RCC 7860 (cell line): ENCODE measurements around the gene KIF21A.
"Not testable (repeated sequence)": the region's sequence is repeated elsewhere in the genome, so short reads cannot be mapped to it uniquely, and the experiment has no call there.

Experiments
- DNase-seq: peaks from one replicate; pipeline ENCODE4 v3.0.0-alpha.2; 2015; ENCODE audit warnings: low spot score
- FAIRE-seq: peaks from 2 replicates; lab custom pipeline; 2012; peaks lifted over from hg19 to GRCh38; lab: Jason Lieb, UNC

The KIF21A gene

DNA sequence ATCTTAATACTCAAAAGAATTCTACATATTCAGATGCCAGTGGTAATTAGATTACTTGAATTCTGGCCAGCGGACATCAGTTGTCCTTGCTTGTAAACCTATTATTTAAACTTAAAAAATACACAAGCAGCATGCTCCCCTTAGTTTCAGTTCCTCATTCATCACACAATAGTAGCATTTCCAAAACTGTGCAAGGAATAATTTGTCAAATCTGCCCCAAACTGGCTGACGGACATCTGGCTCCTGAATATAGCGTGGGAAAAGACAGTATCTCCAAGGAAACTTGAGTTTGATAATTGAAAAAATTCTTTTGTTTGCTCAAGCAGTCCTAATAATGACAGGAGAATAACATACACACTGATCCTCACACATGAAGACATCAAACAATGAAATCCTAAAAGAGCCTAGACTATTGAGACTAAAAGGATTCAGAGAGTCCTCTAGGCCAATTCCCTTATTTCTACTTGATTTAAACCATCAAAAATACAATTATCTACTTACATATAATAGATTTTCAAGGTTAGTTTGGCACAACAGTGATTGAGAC, 90.4 kb downstream of the KIF21A start:
- FAIRE-seq, result no peak
- DNase-seq, result no peak

DNA sequence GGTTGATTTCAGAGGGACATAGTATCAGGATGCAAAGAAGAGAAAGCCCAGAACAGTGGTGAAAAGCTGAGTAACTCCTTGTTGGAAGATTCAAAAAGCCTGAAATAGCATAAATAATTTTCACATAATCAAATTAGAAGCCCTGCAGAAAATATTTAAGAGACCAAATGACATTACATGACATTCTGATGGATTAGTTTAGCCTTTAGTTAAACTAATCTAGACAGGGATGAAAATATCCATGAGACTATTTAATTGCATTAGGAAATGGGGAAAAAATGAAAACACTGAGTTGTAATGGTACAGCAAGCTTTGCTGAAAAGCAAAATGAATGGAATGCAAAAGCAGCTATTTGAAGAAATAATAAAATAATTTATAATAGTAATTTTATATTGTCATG, 91.8 kb downstream of the KIF21A start:
- DNase-seq (no peak), FAIRE-seq (no peak)

DNA sequence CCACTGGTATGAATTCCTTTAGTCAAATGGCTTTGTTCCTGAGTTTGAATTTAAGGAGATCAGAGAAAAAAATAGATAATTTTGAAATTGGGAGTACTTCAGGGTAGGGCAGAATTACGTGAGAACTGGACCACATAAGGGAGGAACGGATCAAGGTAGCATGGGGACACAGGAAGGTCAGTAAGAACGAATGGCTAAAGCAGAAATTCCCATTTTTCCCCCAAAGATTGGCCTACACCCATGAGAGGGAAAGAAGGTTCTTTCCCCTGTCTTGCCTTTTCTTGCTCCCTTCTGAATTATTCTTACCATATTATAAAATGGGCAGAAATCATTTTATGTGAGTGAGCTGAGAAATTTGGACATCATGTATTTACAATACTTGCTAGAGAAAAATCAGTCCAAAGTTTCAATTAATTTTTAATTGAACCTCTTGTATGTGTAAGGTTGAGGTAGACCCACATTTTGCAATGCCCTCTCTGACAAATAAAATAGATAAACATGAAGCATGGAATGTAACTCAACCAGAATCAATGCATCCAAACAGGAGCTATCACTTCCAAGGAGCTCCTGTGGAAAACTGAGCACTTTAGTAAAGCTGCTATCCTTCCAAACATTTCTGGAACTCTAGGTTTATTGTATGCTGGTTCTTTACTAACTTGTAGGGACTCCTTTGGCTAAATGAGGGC, 93.8 kb downstream of the KIF21A start:
- FAIRE-seq (no peak), DNase-seq (no peak)

DNA sequence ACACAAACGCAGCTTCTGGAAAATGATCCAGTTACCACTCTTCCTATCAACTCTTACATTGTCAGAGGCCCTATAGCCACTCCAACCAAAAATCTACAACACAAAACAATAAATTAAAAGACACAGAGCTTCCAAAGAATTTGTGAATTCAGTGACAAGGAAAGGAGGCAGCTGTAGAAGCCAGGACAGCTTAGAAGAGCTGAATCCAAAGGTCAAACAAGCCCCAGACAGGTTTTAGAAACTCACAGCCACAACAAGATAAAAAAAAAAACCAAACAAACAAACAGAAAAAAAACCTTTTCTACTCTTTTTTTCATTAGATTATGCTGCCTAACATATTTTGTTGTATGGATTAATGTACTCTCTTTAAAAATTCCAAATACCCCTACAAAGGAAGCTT, 94.4 kb downstream of the KIF21A start:
- DNase-seq (no peak), FAIRE-seq (no peak)

DNA sequence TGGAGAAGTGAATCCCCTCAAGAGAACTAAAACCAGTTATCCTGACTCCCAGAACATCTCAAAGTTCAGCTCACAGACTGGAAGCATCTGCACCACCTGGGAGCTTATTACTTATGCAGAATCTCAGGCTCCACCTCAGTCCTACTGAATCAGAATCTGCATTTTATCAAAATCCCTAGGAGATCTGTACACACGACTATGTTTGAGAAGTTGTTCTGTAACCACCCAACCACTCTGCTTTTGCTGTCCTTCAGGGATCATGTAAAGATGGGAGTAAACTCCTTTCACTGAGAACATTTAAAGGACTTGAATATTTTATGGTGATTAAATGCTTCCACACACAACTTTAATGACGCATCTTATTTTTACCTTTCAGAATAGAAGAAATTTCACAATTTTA, 98.0 kb downstream of the KIF21A start:
- FAIRE-seq, result no peak
- DNase-seq, result no peak

DNA sequence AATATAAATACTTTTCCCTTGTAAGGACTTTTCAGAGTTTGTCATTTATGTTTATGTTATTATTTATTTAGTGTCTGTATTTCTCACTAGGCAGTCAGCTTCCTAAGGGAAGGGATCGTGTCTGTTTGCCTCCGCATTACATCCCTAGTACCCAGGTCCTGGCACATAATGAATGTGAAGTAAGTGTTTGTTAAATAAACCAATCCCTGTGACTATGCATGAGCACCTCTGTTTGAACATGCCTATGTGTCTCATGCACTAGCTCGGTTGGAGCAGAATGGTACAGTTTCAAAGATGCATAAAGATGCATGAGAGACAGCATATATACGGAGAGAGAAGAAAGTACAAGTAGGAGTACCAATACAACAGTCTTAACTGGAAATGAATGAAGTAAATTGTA, 99.3 kb downstream of the KIF21A start:
- FAIRE-seq, result no peak
- DNase-seq, result no peak

DNA sequence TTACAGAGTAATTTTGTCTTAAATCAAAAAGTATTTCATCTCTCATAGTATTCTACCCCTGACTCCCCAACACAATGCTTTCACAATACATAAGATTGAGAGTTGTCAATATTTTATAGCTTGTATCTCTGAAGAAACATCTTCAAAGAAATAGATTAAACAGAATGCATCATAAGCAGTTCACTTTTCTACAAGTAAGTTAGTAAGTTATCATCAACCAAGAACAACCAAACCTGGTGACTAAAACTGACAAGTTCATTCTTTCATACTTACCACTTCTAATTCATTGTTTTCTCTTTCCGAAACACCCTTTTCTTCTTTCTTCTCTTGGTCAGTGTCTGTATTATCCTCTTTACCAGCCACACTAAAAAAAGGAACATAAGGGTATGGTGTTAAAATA, 101.2 kb downstream of the KIF21A start:
- DNase-seq, result no peak
- no peak for FAIRE-seq

DNA sequence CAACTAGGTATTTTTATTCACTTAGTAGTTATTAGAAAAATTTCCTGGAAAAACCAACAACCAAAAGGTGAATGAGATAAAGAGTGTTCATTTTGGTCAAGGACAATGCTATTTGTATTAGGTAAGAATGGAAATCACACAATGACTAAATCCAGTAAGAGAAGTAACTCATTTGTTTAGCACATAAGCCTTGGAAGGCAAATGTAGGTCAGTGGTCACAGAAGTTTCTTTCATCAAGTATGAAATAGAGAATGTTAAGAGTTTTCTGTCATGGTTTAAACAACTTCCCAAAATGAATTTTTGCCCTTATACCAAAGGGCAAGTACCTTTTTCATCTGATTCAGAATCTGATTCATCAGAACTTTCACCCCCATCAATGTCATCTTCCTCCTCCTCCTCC, 101.7 kb downstream of the KIF21A start:
- DNase-seq (no peak), FAIRE-seq (no peak)

DNA sequence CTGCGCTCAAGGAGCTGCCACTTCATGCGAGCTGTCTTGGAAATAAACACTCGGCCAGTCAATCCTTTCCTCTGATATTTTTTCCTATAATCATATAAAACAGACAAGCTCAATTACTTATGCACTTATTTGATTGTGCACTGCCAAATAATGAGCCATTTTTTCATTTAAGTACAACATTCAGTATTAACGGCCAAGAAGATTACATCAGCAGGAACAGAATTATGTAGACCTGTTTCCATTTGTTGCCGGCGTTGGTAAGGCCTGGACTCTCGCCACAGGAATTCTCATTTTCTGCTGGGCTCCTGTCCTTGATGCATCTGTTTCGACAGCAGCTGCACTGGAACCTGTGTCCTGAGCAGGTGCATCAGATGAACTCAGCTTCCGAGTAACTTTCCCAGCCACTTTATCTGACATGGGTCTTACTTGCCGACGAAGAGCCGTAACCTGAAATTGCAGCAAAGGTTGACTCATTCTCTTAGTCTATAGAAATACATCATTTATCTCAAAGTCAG, 110.2 kb downstream of the KIF21A start:
- DNase-seq, result no peak
- no peak for FAIRE-seq

DNA sequence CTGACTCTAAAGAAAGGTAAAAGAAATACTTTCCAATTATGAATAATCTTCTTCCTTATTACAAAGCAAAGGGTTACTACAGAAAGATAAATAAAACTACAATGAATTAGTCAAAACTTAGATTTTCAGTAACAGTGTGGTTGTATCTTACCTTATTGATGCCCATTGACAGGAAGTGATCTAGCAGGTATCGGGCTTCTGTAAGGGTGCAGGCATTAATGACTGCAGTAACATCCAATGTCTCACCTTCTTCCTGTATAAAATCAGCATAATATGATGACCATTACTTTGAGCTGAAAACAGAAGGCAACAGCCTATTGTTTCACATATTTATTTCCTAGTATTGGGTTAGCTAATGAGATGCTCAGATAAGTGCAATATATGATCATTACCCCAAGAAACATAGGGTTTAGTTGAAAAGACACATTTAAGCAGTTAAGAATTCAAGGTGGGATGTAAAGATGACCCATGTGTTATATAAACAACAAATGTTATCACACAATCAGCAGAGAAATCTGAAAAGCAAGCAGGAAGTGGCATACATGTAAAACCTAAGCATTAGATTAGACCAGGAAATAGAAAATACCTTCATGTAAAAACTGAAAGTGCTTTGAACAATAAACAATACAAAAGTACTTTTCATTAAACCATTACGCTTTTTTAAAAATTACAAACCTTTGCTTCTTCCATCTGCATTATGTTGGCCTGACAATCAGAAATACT, 111.2 kb downstream of the KIF21A start:
- no peak for FAIRE-seq
- no peak for DNase-seq

DNA sequence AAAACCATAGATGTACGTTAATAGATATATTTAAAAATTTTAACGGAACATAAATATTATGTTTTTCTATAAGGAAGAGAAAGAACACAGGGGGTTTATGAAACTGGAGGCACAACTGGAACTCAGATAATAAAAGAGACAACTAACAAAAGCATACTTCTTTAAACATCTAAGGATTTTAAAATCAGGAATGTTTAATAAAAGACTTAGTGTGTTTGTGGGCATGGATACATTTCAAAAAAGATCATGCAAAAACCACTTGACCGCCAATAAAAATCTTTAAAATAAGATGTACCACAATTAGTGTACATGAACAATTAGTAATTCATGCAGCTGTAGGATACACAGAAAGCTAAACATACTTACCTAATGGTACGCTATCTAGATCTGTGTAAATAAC, 113.0 kb downstream of the KIF21A start:
- no peak for FAIRE-seq
- DNase-seq, result no peak

DNA sequence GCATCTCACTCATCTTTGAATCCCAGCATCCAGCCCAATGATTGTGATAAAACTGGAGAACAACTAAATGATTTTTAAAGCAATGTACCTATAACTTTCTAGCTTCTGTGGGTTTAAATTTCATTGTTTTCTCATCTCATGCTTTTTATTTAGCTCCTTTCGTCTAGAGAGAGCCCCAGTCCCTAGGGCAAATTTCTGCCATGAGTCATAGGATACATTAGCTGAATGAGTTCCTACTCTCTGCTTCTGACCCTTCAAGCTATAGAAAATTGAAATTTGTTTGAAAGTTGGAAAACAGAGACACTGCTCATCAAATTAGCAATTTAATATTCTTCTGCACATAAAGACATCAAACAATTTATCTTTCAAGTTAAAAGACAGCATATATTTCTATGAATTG, 113.9 kb downstream of the KIF21A start:
- DNase-seq (no peak), FAIRE-seq (no peak)

DNA sequence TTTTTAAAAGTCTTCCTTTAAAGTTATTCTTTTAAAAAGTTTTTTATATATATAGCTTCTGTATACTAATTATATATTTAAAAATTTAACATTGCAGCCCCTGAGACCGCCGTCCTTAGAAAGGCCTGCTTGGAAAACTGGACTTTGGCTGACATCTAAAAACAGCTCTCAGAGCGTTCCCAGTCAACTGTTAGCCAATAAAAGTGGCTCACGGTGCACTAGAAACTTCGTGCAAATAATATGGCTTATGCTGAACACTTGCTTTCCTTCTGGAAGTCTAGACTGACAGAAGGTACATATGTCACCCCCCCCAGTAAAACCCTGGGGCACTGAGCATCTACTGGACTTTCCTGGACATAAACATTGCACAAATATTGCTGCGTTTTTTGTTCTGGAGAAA, 115.0 kb downstream of the KIF21A start:
- DNase-seq (no peak), FAIRE-seq (no peak)

DNA sequence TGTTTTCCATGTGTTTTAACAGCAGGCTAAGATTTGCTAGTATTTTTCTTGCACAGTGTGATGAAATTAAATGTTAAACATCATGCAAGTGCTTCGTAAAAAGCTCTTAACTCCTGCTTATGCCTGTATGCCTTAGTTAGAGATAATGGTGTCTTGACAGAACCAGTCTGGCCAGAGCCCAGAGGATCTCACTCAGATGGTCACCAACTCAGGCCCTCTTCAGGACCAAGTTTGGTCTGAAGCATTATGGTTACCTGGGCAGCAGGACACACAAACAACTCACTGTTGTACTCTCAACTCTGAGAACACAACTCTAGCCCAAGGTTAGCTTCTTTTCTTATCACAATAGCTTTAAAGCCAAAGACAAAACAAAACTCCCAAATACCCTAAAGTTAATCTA, 115.4 kb downstream of the KIF21A start:
- DNase-seq (no peak), FAIRE-seq (no peak)

DNA sequence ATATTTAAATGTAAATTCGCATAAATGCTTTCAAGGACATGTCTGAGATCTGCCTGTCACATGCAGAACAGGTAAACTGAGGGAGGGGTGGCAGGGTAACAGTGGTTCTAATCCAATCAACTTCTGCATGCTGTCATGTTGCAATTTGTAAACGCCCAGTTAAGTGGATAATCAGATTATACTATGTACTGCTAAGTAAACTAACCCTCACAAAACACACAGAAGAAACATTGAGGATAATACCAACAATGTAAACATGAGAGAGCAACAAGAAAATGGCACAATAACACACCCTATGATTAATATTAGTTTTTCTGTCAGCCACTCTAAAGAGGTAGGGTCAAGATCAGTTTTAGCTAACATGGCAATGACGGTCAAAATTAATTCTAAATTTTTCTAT, 123.7 kb downstream of the KIF21A start:
- DNase-seq (no peak), FAIRE-seq (no peak)

DNA sequence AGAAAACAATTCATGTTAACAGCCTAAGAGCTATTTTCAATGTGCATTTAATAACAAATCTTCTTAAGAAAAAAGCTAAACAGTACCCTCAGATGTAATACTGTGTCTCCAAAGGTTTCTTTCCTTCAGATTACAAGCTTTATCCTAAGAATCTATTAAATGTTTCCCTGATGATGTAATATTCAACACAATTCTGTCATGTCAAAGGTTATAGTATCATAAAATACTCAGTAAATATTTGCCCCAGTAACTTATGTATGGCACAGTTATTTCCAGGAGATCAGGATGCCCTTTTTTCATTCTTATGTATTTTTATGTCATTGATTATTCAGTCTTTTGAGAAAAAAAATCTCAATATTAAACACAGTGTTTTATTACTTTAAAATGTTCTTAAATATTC, 128.4 kb downstream of the KIF21A start:
- DNase-seq (no peak), FAIRE-seq (no peak)

DNA sequence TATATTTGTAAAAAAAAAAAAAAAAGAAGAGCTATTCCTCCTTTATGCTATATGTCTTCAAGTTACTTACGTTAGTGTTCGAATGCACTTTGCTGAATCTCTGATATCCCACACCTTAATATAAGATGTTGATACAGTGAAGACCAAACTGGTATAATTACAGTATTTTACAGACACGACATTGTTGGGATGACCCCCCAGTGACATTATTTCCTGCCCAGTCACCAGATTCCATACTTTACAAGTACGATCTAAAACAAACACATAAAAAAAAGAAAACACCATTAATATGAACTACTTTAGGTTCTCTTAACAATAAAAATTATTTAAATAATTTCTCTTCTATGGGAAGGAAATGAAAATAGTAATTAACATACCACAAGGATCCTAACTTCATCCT, 133.4 kb downstream of the KIF21A start:
- no peak for FAIRE-seq
- no peak for DNase-seq

DNA sequence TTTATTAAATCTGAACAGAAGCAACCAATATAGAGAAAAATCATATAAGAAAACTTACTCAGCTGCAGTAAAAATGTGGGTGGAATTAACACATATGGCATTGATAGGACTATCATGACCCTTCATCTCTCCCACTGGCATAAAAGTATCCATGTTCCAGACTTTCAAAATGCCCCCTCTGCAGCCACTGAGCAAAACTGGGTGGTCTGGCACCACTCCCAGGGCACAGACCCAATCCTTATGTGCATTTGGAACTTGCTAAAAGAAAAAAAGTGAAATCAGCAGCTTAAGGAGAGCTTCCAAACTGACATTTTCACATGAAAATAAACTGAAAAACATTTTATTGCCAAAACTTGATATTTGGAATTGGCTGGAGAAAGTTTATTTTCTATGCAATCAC, 141.5 kb downstream of the KIF21A start:
- DNase-seq, result no peak
- FAIRE-seq, result no peak

DNA sequence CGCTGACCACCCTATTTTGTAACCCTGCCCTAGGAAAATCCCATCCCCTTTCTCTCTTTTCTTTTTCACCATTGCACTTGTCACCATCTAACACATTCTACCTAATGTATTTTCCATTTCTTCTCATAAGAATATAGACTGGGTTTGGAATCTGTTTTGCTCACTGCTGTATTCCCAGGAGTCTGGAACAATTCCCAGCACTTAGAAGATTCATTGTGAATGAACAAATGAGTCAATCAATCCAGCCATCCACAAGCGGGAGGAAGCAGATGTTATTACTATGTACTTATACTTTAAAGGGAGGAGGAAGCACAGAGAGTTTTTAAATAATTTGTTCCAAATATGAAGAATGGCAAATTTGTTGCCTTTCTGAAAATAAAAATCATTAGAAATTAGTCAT, 142.1 kb downstream of the KIF21A start:
- DNase-seq (no peak), FAIRE-seq (no peak)

DNA sequence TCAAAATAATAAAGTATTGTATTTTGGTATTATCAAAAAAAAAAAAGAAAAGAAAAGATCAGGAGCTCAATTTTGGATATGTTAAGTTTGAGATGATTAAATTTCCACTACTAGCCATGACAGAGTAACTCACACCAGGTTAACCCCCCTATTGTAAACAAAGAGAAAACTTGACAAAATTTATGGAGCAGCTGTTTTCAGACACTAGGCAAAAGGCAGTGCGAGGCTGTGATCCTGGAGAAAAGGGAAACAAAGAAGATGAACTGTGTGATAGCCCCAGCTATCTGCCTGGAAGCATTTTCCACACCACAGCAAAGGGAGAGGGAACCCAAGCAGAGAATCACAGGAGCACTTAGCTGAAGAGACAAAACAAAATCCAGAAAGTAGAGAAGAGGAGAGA, 145.0 kb downstream of the KIF21A start:
- FAIRE-seq (no peak), DNase-seq (no peak)

DNA sequence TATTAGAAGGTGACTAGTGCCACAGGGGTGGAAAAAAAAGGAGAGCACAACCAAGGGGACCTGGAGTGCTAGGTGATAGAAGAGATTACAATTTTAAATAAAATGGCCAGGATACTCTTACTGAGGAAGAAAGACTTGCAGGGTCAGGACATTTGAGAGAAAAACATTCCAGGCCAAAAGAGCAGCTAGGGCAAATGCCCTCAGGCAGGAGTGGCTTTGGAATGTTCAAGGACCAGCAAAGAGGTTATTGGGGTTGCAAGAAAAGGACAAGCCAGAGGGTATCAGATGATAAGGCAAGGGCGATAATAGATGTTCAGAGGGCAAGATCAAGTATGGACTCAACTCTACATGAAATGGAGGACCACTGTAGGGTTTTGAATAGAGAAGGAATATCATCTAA, 146.4 kb downstream of the KIF21A start:
- no peak for DNase-seq
- no peak for FAIRE-seq

DNA sequence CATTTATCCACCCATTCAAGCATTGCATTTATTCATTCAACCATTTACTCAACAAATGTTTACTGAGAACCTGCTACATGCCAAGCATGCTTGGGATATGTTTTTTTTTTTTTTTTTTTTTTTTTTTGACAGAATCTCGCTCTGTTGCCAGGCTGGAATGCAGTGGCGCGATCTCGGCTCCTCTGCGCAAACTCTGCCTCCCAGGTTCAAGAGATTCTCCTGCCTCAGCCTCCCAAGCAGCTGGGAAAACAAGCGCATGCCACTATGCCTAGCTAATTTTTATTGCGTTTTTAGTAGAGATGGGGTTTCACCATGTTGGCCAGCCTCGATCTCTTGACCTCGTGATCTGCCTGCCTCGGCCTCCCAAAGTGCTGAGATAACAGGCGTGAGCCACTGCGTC, 147.3 kb downstream of the KIF21A start:
- not testable (repeated sequence) for DNase-seq, FAIRE-seq
